ENCODE measurements around the gene PJA2.

GRCh38 chr5:109319351-109319750, 90.4 kb downstream of the PJA2 start:
- no peak for TF ChIP-seq EZH2 (IDR thresholded peaks at IDR 0.05)
- no peak for TF ChIP-seq POLR2AphosphoS5 (IDR thresholded peaks at IDR 0.05; ENCODE audit: borderline replicate concordance, low read depth, low read length)

Measured in SK-N-MC (cell line).